GDM1 (cell line): ENCODE results near the gene FERMT2.
A peak's percentile ranks its signal among the peaks of the same experiment; 100 is the strongest.
"Not testable (repeated sequence)": the region's sequence is repeated elsewhere in the genome, so short reads cannot be mapped to it uniquely, and the experiment has no call there.

Source experiments
- DNase-seq: peaks from one replicate; lab custom pipeline; 2025; lab: John Stamatoyannopoulos, UW

Gene FERMT2

DNA sequence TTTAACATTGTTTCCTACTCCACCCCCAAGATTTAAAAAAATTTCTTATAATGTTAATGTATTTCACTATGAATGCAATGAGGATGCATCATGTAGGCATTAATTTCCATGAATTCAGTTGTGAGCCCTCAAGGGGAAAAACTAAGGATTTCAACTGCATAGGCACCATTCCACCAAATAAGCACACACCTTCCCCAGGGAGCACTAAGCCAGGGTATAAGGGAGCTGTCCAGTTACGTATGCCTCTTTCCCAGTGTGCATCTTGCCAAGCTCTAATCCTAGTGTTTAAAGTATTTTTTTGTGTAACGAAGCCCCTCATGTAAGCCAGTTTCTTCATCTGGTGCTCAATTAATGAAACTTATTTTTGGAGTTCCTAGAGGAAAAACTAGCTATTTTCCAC lies 6.6 kb downstream of the FERMT2 start:
- DNase-seq, result no peak

DNA sequence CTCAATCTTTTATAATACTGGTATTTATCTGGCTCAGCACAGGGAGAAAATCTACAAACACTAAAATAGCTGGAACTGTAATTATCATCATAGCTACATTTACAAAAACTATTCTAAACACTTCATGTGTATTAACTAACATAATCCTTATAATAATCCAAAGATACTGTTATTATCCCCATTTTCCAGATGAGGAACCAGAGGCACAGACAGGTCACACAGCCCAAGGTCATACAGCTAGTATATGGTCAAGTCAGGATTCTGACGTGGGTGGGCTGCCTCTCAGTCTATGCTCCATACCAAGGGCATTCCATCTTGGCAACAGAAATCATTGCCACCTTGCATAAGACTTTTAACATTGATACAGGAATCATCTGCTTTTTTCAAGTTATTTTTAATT lies 11.4 kb downstream of the FERMT2 start:
- no peak for DNase-seq

DNA sequence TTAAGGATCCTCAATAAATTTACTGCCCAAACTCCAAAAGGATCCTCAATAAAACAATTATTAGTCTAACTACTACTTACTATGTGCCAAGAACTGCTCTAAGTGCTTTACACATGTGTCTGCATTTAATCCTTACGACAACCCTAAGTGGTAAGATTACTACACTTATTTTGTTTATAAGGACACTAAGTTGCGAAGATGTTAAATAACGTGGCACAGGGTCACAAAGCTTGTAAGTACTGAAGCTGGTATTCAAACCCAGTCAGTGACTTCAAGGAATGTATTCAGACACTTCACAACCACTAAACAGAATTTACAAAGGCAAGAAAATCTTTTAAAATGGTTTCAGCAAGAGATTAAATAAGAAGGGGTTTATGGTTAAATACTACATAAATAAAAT lies 13.0 kb downstream of the FERMT2 start:
- DNase-seq, result no peak

DNA sequence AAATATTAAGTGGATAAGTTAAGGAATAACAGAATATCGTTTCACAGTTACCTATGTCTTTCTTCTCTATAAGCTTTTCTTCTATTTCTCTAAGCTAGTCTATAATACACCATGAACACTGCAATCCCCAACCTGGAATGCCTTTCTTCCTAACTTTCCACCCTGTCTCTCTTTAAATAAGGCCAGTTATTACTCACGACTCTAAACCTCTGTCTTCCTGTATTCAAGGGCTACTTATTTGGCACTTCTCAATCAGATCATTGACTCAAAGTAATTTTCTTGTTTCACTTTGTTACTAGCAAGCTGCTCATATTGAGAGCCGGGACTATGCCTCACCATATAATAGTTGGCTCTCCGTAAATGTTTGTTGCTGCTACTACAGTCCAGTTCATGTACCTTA lies 13.5 kb downstream of the FERMT2 start:
- no peak for DNase-seq

DNA sequence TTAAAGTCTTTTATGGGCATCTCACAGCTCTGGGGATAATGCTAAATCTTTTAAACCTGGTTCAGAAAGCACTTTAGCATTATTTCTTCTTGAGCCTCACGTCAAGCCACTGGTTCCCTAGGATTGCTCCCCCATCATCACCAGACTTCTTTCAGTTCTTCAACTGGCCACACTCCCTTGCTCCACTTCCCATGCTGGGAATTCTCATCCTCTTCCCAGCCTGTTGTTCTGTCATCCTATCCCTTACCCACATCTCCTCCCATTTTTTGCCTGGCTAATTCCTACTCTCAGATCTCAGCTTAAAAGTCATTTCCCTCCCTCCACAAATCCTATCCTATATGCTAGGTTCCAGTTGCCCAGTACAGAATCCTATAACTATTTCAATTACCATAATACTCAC lies 14.4 kb downstream of the FERMT2 start:
- no peak for DNase-seq

DNA sequence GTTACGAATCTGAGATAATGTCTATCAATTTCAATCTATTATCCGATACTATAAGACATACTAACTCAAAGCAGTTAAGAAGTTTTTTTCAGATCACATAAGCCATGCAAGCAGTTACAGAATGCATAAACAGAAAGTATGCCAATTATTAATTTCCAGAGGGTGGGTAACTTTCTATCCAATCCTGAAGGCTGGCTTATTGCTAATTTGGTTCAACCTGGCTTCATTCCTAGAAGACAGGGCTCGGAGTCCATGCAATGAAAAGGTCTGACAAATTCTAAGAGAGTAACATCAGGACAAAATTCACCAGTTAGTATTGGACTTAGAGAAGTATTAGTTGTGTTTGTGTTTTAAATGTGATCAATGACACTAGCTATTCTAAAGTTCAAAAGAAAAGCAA lies 15.0 kb downstream of the FERMT2 start:
- no peak for DNase-seq

DNA sequence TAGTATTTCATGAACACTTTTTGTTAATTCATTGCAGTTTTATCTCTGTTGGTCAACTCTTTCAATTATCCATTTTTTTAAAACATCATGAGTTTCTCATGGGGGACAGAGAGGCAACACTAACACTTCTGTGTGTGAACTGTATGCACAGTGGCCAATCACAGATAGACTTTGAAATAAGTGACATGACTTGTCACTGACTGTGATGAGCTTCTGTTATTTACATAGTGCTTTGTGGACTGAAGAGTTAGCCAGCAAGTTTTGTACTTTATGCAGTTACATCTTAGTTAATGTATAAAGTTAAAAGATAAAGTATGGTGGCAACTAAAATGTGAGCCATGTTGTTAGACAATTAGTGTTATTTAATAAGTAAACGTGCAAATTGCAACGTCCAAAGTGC lies 16.1 kb downstream of the FERMT2 start:
- no peak for DNase-seq

DNA sequence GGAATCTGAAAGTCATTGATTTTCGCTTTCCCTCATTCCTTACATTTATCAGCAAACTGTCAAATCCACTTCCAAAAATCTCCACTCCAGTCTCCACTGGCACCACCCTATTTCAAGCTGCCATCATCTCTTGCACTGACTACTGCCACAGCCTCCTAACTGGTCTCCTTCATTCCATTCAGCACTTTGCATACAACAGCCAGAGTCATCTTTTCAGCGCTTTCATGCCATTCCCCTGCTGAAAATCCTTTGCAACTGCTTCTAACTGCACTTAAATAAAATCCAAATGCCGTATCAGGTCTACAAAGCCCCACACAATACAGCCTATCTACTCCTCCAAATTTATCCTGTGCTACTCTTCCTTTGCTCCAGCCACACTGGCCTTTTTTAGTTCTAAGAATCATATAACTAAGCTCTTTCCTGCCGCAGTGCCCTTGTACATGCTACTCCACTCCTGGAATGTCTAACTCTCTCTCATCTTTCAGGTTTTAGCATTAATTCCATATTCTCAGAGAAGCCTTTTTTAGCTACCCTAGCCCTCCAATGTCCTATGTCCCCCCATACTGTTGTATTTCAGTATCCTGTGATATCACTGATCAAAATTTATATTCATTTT lies 21.6 kb downstream of the FERMT2 start:
- DNase-seq, result no peak

DNA sequence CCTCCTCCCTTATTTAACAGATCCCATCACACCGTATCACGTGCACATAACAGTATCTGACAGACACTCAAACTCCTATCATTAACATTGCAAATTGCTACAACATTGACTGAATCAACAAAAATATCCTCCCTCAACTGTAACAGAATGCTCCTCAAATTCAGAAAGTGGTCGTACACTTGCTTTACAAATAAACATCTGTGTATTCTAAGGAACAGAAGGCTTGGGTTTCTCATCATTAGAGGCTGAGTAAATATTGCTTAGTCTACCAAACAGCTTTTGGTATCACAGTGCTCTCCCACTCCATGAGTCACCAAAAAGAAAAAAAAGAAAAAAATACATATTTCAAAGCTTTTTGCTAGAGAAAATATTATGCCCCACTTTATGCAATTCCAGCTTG lies 23.9 kb downstream of the FERMT2 start:
- no peak for DNase-seq

DNA sequence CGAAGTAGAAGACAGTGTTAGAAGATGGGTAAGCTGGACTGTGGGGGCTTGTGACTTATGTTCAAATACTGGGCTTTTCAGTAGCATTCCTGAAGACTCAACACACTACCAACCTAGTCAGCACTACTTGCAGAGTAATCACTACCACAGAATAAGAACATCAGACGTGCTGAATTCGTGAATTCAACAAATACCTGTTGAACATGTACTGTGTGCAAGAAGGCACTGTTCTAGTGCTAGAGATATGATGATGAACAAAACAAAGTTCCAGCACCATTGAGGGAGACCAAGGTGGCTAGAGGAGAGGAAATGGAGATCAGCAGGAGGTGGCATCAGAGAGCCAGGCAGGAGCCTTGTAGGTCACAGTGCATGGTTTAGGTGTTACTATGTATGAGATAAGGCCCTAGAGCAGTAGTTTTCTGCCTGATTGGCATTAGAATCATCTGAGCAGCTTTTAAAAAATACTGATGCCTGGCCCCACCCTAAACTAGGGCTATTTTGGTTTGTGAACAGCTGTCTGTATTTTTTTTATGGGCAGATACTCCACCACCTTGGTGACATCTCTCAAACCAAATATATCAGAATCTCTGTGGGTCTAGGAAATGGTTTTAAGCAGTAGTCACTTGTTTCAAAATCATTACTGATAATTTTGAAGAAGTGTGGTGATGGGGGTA lies 26.8 kb downstream of the FERMT2 start:
- DNase-seq, result no peak

DNA sequence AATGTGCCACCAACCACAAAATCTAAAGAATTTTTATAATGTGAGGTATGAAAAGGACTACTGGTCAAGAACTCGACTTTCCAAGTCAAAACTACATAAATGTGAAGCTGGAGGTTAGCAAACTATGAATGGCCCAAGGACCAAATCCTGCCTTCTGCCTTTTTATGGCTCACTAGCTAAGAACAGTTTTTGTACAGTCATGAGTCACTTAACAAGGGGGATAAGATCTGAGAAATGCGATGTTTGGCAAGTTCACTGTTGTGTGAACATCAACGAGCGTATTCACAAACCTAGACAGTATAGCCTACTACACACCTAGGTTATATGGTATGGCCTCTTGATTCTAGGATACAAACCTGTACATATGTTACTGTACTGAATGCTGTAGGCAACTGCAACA lies 28.2 kb downstream of the FERMT2 start:
- no peak for DNase-seq

DNA sequence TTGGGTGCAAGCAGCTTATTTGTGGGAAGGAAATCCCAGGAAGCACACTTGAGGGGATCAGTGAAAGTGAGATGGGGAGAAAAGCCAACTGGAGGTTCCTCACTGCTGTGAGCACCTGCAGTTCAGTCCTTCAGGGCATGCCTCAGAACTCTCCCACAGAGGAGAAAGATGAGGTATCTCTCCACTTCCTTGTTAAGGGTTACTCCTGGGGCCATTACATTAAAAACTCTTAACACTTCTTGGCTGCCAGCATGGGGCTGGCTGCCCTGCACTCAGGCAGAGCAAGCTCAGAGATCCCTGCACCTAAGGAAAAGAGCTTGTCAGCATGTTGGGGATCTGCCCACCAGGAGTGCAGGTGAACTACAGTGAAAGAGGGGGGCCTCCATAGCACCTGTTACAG lies 28.8 kb downstream of the FERMT2 start:
- no peak for DNase-seq

DNA sequence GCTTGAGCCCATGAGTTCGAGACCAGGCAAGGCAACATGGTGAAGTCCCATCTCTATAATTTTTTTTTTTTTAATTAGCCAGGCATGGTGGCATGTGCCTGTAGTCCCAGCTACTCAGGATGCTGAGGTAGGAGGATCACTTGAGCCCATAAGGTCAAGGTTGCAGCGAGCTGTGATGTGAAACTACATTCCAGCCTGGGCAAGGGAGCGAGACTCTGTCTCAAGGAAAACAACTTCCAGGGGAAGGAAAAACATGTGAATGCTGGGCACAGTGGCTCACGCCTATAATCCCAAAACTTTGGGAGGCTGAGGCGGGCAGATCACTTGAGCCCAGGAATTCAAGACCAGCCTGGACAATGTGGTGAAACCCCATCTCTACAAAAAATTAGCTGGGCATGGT lies 30.4 kb downstream of the FERMT2 start:
- not testable (repeated sequence) for DNase-seq

DNA sequence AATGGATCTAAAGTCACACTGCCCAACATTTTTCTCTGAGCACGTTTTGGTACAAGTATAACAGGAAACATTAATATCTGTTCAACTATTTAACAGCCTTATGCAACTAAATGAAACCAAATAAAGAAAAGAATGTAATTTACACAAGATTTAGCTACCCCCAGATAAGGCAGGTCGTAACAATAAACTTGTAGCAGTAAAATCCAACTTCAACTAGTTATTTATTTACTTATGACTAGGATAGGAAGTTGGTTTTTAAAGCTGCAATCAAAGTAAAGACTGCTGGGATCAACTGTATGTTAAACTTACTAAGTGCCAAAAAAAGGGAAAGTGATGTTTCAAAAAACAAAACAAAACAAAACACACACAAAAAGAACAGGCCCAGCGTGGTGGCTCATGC lies 30.9 kb downstream of the FERMT2 start:
- DNase-seq, result no peak

DNA sequence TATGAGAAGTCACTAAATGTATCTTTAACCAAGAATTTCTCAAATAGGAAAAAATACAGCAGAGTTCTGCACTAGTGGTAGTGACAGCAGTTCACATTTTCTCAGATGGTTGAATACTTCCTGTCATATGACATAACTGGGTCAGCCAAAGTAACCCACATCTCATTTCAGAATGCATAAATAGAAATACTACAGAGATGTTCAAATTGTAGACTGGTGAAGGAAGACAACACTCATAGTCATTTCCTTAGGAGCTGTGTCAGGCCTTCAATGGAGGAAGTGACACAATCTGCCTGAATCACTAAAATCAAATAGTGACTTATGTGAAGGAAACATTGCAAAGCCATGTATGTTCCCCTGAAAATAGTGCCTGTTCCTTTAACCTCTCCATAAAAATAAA lies 32.4 kb downstream of the FERMT2 start:
- DNase-seq, result peak; percentile 73

DNA sequence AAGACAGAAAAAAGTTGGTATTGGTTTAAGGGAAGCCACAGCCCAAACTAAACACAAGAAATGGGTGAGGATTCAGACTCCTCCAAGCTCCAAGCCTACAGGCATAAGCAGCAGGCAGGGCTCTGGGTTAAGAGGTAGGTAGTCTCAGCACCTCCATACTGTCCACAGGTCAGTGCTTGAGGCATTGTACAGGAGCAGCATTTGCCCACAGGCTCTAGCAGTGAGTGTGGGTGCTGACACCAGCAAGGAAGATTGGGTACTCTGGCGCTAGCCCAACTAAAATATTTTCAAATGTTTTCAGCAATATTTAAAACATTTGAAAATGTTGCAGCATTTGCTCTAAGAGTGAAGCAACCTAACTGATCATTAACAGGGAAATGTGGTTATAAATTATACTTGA lies 33.1 kb downstream of the FERMT2 start:
- no peak for DNase-seq

DNA sequence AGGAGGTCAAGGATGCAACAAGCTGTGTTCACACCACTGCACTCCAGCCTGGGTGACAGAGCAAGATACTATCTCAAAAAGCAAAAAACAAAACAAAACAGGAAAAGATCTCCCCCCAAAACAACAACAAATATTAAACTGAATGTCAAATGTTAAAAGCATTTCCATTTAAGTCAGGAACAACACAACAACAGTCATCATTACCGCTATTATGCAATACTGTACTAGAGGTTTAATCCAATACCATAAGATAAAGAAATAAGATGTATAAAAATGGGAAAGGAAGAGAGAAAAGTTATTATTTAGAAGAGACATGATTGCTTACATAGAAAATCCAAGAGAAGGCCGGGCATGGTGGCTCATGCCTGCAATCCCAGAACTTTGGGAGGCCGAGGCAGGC lies 36.6 kb downstream of the FERMT2 start:
- no peak for DNase-seq

DNA sequence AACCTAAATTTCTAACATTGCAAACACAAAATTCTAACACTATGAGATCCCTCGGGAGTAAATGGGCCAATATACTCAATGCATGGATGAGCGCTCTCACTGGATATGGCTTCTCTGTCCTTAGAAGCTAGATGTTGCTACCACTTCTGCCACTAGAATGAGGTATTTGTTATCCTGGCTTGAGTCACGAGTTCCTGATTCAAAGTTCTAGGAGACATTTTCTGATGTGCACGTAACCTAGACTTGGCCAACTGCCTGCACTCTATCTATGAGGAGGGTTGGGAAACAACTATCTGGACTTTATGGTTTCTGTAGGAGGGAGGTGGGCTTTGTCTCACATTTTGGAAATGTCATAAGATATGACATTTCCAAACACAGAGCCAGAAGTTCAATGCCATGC lies 37.6 kb downstream of the FERMT2 start:
- no peak for DNase-seq

DNA sequence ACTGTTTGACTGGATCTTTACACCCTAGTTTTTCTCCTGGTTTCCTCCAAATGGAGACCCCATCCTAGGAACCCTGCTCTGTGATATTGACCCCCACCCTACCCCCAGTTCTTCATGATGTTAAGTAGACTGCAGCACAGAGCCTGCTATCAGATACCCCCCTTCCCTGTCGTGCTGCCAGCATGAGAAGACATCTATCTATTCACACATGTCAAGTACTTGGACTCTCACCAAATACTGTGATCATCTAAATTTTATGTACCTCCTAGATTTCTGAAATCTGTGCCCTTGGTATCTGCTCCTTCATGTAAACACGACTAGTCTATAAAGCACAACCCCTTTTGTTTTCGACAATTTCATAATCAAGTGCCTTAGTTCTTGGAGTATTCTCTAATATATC lies 38.9 kb downstream of the FERMT2 start:
- no peak for DNase-seq

DNA sequence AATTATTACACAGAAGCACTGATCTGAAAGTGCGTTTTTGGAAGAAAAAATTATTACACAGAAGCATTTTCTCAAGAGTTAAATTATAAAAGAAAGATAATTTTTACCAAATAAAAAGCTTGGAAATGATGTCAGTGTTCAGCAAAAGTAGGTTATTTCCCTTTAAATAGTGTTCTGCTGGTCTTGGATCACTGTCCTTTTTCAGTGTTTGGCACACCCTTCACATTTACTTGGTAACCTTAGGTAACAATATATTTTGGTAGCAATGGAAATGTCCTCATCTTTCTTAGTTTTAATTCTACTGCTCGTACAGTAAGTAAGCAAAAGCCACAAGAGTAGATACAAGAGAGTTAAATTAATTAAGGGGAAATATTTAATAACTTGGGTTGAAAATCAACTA lies 40.3 kb downstream of the FERMT2 start:
- DNase-seq, result no peak

DNA sequence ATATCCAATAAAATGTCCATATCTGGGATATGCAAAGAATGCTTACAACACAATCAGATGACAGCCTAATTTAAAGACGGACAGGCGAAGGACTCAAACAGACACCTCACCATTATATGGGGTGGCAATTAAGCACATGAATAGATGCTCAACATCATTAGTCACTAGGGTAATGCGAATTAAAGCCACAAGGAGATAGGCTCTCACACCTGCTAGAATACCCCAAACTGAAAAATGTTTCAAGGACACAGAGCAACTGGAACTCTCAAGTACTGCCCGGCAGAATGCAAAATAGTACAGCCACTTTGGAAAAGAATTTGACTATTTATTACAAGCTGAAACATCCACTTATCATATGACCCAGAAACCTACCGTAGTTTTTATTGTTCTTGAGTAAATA lies 42.9 kb downstream of the FERMT2 start:
- no peak for DNase-seq

DNA sequence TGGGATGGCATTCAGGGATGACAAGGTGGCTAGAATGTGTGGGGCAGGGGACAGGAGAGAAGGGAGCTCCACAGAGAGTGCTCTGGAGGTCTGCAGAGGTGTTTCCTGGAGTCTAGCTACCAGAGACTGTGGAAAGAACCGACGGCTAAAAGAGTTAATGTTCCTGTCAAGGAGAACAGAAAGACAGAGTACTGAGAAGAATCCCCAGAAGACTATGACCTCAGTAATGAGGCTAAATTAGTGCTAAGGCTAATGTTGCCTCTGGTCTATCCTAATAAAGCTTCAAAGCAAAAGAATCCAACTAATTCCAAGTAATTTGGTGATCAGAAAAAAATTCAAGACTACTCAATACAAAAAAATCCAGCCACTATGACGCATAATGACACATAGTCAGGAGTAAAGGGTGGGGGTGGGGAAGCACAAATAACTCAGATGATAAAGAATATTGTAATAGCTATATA lies 44.7 kb downstream of the FERMT2 start:
- no peak for DNase-seq

DNA sequence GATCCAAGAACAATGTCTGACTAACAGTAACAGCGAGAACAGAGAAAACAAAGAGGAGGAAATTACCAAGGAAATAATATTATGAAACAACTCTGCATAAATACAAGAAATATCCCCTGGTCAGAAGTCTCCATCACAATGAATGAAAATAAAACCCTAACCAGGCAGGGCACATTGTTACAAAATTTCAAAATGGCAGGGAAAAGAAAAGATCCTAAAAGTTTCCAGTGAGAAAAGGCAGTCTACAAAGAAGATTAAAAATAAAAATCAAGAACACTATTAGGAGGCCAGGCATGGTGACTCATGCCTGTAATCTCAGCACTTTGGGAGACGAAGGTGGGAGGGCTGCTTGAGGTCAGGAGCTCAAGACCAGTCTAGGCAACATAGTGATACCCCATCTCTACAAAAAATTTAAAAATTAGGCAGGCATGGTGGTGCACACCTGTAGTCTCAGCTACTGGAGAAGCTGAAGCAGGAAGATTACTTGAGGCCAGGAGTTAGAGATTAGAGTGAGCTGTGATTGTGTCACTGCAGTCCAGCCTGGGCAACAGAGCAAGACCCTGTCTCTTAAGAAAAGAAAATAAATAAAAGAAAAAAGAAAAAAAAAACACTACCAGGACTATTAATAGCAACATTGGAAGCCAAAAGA lies 47.8 kb downstream of the FERMT2 start:
- DNase-seq, result no peak
